CD14-positive monocyte (primary cell): ENCODE data around the gene SEM1. TPM values are rescaled to one million over a fixed set of nuclear protein-coding genes. Genes with fewer than 3 reads are reported as not detected.

Experiments used
- DNase-seq, 3 donors: peaks; one replicate each; pipeline ENCODE4 v3.0.0-alpha.2; 2011 to 2022
- H2AFZ ChIP-seq: 2 replicates; pipeline ENCODE4 v1.6.0; 2012; ENCODE audit warnings: mild to moderate bottlenecking, low read depth, low read length, inconsistent platforms; ENCODE audit not compliant: insufficient read depth, poor library complexity, severe bottlenecking
- H3K27ac ChIP-seq, 2 donors: 1 replicate in 1 of 2; 2 replicates in 1 of 2; pipeline ENCODE4 v1.5.1; 2012 to 2013; ENCODE audit warnings: low read length in 2 of 2, control low read depth in 1 of 2, inconsistent platforms in 1 of 2, low read depth in 1 of 2, mild to moderate bottlenecking in 1 of 2
- H3K27me3 ChIP-seq, 2 donors: one replicate each; pipeline versions ENCODE4 v1.6.0 to v1.6.1; 2011 to 2013; ENCODE audit warnings: low read length in 2 of 2; ENCODE audit not compliant: control insufficient read depth in 2 of 2, insufficient read depth in 2 of 2
- H3K36me3 ChIP-seq, 2 donors: replicated peaks in 1 of 2; 1 replicate in 1 of 2; 2 replicates in 1 of 2; pipeline versions ENCODE4 v1.5.1 to v1.6.1; 2012 to 2013; ENCODE audit warnings: low read length in 2 of 2, control low read depth in 1 of 2, inconsistent platforms in 1 of 2, mild to moderate bottlenecking in 1 of 2; ENCODE audit not compliant: insufficient read depth in 2 of 2, control insufficient read depth in 1 of 2
- H3K4me1 ChIP-seq, 2 donors: 1 replicate in 1 of 2; 2 replicates in 1 of 2; pipeline versions ENCODE4 v1.5.1 to v1.6.1; 2012 to 2013; ENCODE audit warnings: low read length in 2 of 2, control low read depth in 1 of 2, inconsistent platforms in 1 of 2, mild to moderate bottlenecking in 1 of 2, moderate library complexity in 1 of 2; ENCODE audit not compliant: insufficient read depth in 2 of 2, control insufficient read depth in 1 of 2
- H3K4me2 ChIP-seq: replicated peaks from 2 replicates; pipeline ENCODE3; 2012; ENCODE audit warnings: low read length, moderate library complexity, mild to moderate bottlenecking; ENCODE audit not compliant: poor library complexity, severe bottlenecking; ENCODE audit errors: extremely low read depth
- H3K4me3 ChIP-seq, 3 experiments: fragments of 200-600 bp in 1 of 3; sonication (generic) in 1 of 3; replicated peaks in 1 of 3; 1 replicate in 2 of 3; 2 replicates in 1 of 3; pipeline ENCODE4 v1.5.1; 2011 to 2013; ENCODE audit warnings: low read length in 3 of 3, mild to moderate bottlenecking in 3 of 3, control low read depth in 2 of 3, low read depth in 2 of 3, inconsistent platforms in 1 of 3, moderate library complexity in 1 of 3
- H3K79me2 ChIP-seq: 2 replicates; pipeline ENCODE4 v1.6.0; 2012; ENCODE audit warnings: mild to moderate bottlenecking, control low read depth, inconsistent platforms, low read length, moderate library complexity; ENCODE audit not compliant: insufficient read depth
- H3K9ac ChIP-seq: 2 replicates; pipeline ENCODE4 v1.6.0; 2017; ENCODE audit warnings: low read length, mild to moderate bottlenecking; ENCODE audit not compliant: insufficient read depth, poor library complexity, severe bottlenecking
- H3K9me3 ChIP-seq, 2 donors: replicated peaks in 1 of 2; 1 replicate in 1 of 2; 2 replicates in 1 of 2; pipeline versions ENCODE4 v1.5.1 to v1.6.1; 2012 to 2013; ENCODE audit warnings: low read length in 2 of 2, control low read depth in 1 of 2; ENCODE audit not compliant: control insufficient read depth in 1 of 2, insufficient read depth in 1 of 2
- H4K20me1 ChIP-seq: 2 replicates; pipeline ENCODE4 v1.6.0; 2012; ENCODE audit warnings: mild to moderate bottlenecking, low read length, control low read depth, moderate library complexity; ENCODE audit not compliant: insufficient read depth
- H3K27ac Mint-ChIP-seq, 7 donors: one replicate each; pipeline ENCODE4 v1.8.0; 2020; ENCODE audit warnings: mild to moderate bottlenecking in 7 of 7, mixed read lengths in 7 of 7, moderate library complexity in 6 of 7, inconsistent platforms in 2 of 7
- H3K27me3 Mint-ChIP-seq, 3 donors: one replicate each; pipeline ENCODE4 v1.8.0; 2021 to 2022; ENCODE audit warnings: low read depth in 3 of 3, mild to moderate bottlenecking in 3 of 3, mixed read lengths in 3 of 3, moderate library complexity in 3 of 3, inconsistent platforms in 1 of 3
- H3K36me3 Mint-ChIP-seq, 2 donors: one replicate each; pipeline ENCODE4 v1.8.0; 2020; ENCODE audit warnings: mixed read lengths in 2 of 2, inconsistent platforms in 1 of 2, mild to moderate bottlenecking in 1 of 2
- H3K4me1 Mint-ChIP-seq: one replicate; pipeline ENCODE4 v1.8.0; 2020; ENCODE audit warnings: mild to moderate bottlenecking, mixed read lengths
- H3K4me3 Mint-ChIP-seq, 2 donors: one replicate each; pipeline ENCODE4 v1.8.0; 2020; ENCODE audit warnings: mild to moderate bottlenecking in 2 of 2, mixed read lengths in 2 of 2, moderate library complexity in 1 of 2
- H3K9me3 Mint-ChIP-seq, 7 donors: one replicate each; pipeline ENCODE4 v1.8.0; 2020 to 2022; ENCODE audit warnings: mixed read lengths in 7 of 7, mild to moderate bottlenecking in 6 of 7, moderate library complexity in 6 of 7, inconsistent platforms in 2 of 7
- CTCF ChIP-seq: fragments of 200-600 bp; IDR thresholded peaks from one replicate; pipeline ENCODE4 v1.8.0; 2022; ENCODE audit warnings: antibody characterized with exemption, mild to moderate bottlenecking
- WGBS: methylation state at CpG from one replicate; pipeline ENCODE4 v1.1.5; 2013; ENCODE audit warnings: missing lambda C conversion rate; ENCODE audit not compliant: insufficient coverage; 5-methylcytosine and 5-hydroxymethylcytosine counted together
- intact Hi-C, 2 donors: fragments of 100-400 bp; cut with micrococcal nuclease; formaldehyde crosslinking; loops; one replicate each; pipeline versions ENCODE4 v1.15.0 to v1.15.1; 2023
- polyA plus RNA-seq, 3 donors: library from polyadenylated mRNA; depleted of rRNA in 1 of 3; unstranded in 2 of 3; stranded (reverse) in 1 of 3; fragments of 300-500 nt in 2 of 3; fragments of >200 nt in 1 of 3; fragmentation: Illumina TruSeq in 2 of 3; gene quantifications; 1 replicate in 2 of 3; 2 replicates in 1 of 3; pipeline ENCODE4 v1.2.3, GENCODE V29; 2012 to 2021

The SEM1 gene
- polyA plus RNA-seq, 3 donors, result 8.0 to 117 (median 98.1) TPM

- Histone ChIP-seq H2AFZ (no peak overlapping the region), H3K4me1 (peaks cover 17 to 21% of the 10 kb centered on the region in 2 donors), H3K79me2 (peaks cover 27% of the 10 kb centered on the region), H3K27ac (no peak overlapping the region), H3K4me2 (no peak overlapping the region), H3K36me3 (peaks cover 21 to 50% of the 10 kb centered on the region in 2 donors), H3K4me3 (no peak overlapping the region), H3K9me3 (no peaks in the 10 kb centered on the region), H3K27me3 (no peaks in the 10 kb centered on the region), H3K9ac (no peak overlapping the region), H4K20me1 (peaks cover 42% of the 10 kb centered on the region)
- no peak overlapping the region for H3K27ac Mint-ChIP-seq
- H3K9me3 Mint-ChIP-seq, result peaks cover 0 to 5% (median 0%) of the 10 kb centered on the region in 7 donors
- no peak for DNase-seq
- peaks cover 0 to 2% (median 0%) of the 10 kb centered on the region in 3 donors for H3K27me3 Mint-ChIP-seq
- TF ChIP-seq CTCF, result no peak
- H3K4me1 Mint-ChIP-seq, result peaks cover 44% of the 10 kb centered on the region
- WGBS, result no CpG with 5 or more reads among the region's 1 CpG
- peaks cover 44 to 47% of the 10 kb centered on the region in 2 donors for H3K36me3 Mint-ChIP-seq
- intact Hi-C loops, result no loop called here
- no peak overlapping the region for H3K4me3 Mint-ChIP-seq
Measured at GRCh38 chr7:96689414-96689813, 20.2 kb downstream of the SEM1 start.

DNA sequence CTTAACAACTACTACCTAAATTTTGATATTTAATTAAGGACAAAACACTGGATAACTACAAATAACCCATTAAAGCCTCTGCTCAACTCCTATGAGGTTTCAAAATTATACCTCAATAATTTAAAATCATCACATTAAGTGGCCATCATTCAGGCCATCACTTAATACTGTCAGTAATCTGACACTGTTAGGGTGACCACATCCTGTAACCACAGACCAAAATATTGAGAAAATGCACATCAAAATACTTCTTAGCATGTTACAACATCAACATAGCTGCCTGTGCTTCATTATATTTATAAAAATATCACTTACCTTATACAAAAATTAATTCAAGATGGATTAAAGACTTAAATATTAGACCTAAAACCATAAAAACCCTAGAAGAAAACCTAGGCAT lies 23.3 kb downstream of the SEM1 start:
- no peaks in the 10 kb centered on the region for H3K9me3 ChIP-seq
- peaks cover 13 to 28% of the 10 kb centered on the region in 2 donors for H3K36me3 ChIP-seq
- H3K27ac Mint-ChIP-seq, result no peak overlapping the region
- no peak for TF ChIP-seq CTCF
- no peak overlapping the region for H3K27ac ChIP-seq
- intact Hi-C loops, result no loop called here
- H3K4me1 Mint-ChIP-seq, result peaks cover 25% of the 10 kb centered on the region
- H3K27me3 ChIP-seq, result no peaks in the 10 kb centered on the region
- no peak overlapping the region for H3K4me2 ChIP-seq
- peaks cover 0 to 2% (median 0%) of the 10 kb centered on the region in 3 donors for H3K27me3 Mint-ChIP-seq
- H3K9ac ChIP-seq, result no peak overlapping the region
- H2AFZ ChIP-seq, result no peak overlapping the region
- H3K79me2 ChIP-seq, result peaks cover 3% of the 10 kb centered on the region
- peaks cover 17% of the 10 kb centered on the region for H4K20me1 ChIP-seq
- peaks cover 10 to 16% of the 10 kb centered on the region in 2 donors for H3K4me1 ChIP-seq
- H3K36me3 Mint-ChIP-seq, result peaks cover 47 to 54% of the 10 kb centered on the region in 2 donors
- peaks cover 0 to 15% (median 6%) of the 10 kb centered on the region in 7 donors for H3K9me3 Mint-ChIP-seq
- DNase-seq, result no peak
- no peak overlapping the region for H3K4me3 Mint-ChIP-seq
- H3K4me3 ChIP-seq, result no peak overlapping the region
